Spleen (tissue), 11 donors: ENCODE measurements around the gene COL25A1. TPM values are rescaled to one million over a fixed set of nuclear protein-coding genes. Genes with fewer than 3 reads are reported as not detected.

ENCODE experiments used
- DNase-seq: peaks from one replicate; pipeline ENCODE4 v3.0.0-alpha.2; 2020
- H3K27ac ChIP-seq, 8 donors: fragments of 200-600 bp; sonication (generic) in 7 of 8; 1 replicate in 4 of 8; 2 replicates in 4 of 8; pipeline versions ENCODE4 v1.5.0 to v1.8.0; 2016 to 2021; ENCODE audit warnings: inconsistent platforms in 4 of 8, mild to moderate bottlenecking in 4 of 8, moderate library complexity in 1 of 8
- H3K27me3 ChIP-seq, 7 donors: fragments of 200-600 bp; sonication (generic) in 6 of 7; replicated peaks in 1 of 7; 1 replicate in 4 of 7; 2 replicates in 3 of 7; pipeline versions ENCODE4 v1.5.0 to v1.8.0; 2016 to 2021; ENCODE audit warnings: inconsistent platforms in 3 of 7, mild to moderate bottlenecking in 1 of 7
- H3K36me3 ChIP-seq, 6 donors: fragments of 200-600 bp; sonication (generic) in 5 of 6; 1 replicate in 4 of 6; 2 replicates in 2 of 6; pipeline versions ENCODE4 v1.5.0 to v1.8.0; 2016 to 2021; ENCODE audit warnings: inconsistent platforms in 2 of 6
- H3K4me1 ChIP-seq, 6 donors: fragments of 200-600 bp; sonication (generic) in 5 of 6; 1 replicate in 3 of 6; 2 replicates in 3 of 6; pipeline versions ENCODE4 v1.5.0 to v1.8.0; 2016 to 2021; ENCODE audit warnings: inconsistent platforms in 3 of 6
- H3K4me3 ChIP-seq, 8 donors: fragments of 200-600 bp; sonication (generic) in 7 of 8; 1 replicate in 4 of 8; 2 replicates in 4 of 8; pipeline versions ENCODE4 v1.5.0 to v1.8.0; 2016 to 2021; ENCODE audit warnings: inconsistent platforms in 4 of 8, mild to moderate bottlenecking in 4 of 8, moderate library complexity in 2 of 8
- H3K9me3 ChIP-seq, 8 donors: fragments of 200-600 bp; sonication (generic) in 7 of 8; 1 replicate in 4 of 8; 2 replicates in 4 of 8; pipeline versions ENCODE4 v1.5.0 to v1.8.0; 2016 to 2021; ENCODE audit warnings: inconsistent platforms in 4 of 8
- CTCF ChIP-seq, 11 experiments: fragments of 200-600 bp in 7 of 11; fragments of 450-650 bp in 4 of 11; sonication (generic) in 4 of 11; IDR thresholded peaks in 8 of 11; conservative IDR thresholded peaks in 3 of 11; 1 replicate in 7 of 11; 2 replicates in 4 of 11; pipeline versions ENCODE4 v1.4.0 to v1.8.0; 2016 to 2021; ENCODE audit warnings: antibody characterized with exemption in 11 of 11, inconsistent platforms in 4 of 11, mild to moderate bottlenecking in 1 of 11
- POLR2A ChIP-seq, 3 donors: fragments of 450-650 bp; IDR thresholded peaks; one replicate each; pipeline ENCODE4 v1.5.1; 2017; ENCODE audit warnings: antibody characterized with exemption in 3 of 3, mild to moderate bottlenecking in 1 of 3
- POLR2AphosphoS5 ChIP-seq, 3 donors: sonication (generic); formaldehyde crosslinking; IDR thresholded peaks; one replicate each; pipeline ENCODE4 v1.5.1; 2017; ENCODE audit warnings: antibody characterized with exemption in 3 of 3
- WGBS, 5 donors: extraction: QIAGEN DNeasy Blood & Tissue Kit in 3 of 5; methylation state at CpG; one replicate each; pipeline versions ENCODE4 v1.1.5 to v1.1.7; 2013 to 2018; 5-methylcytosine and 5-hydroxymethylcytosine counted together
- intact Hi-C: fragments of 100-400 bp; cut with DNase I; formaldehyde crosslinking; loops from one replicate; pipeline ENCODE4 v1.15.0; 2023; ENCODE audit warnings: low total_unique reads
- polyA plus RNA-seq, 3 donors: library from polyadenylated mRNA; stranded (reverse); fragments of 200-250 nt; gene quantifications; one replicate each; pipeline ENCODE4 v1.2.1, GENCODE V29; 2013
- total RNA-seq, 7 donors: library from RNA; depleted of rRNA in 3 of 7; stranded (reverse); fragments of >200 nt in 3 of 7; fragmentation: NEBNext Ultra II Directional in 4 of 7; extraction: Animal tissue kit (Norgen Biotek cat#: 25700) in 4 of 7; gene quantifications; one replicate each; pipeline versions ENCODE4 v1.1.0 to v1.2.1, GENCODE V29; 2016 to 2021
- donor health status: healthy with polysubstance abuse.
- donor health status: DM: no; HTN: no; CAD: no; lungs with moderate emphysema.
- donor health status: DM: no; HTN: no; CAD: no.
- donor health status: Bipolar disorder and iron deficiency.
- donor health status: healthy.
- donor health status: DM: no; HTN: no; CAD: no.
- donor health status: DM: yes; HTN: yes; CAD: no.

The COL25A1 gene
- total and polyA plus RNA-seq, 10 donors: 0.06 to 1.9 (median 0.57) TPM; not detected in 1

- no peaks in the 10 kb centered on the region for H3K27me3 ChIP-seq
- 23 to 49% (median 34%) methylated on average over 1 of the region's 1 CpG for whole genome bisulfite sequencing, 5 donors
- TF ChIP-seq CTCF (IDR thresholded peaks at IDR 0.05 in 8 of 11, conservative IDR thresholded peaks at IDR 0.05 in 3 of 11) (no peak), POLR2AphosphoS5 (IDR thresholded peaks at IDR 0.05) (no peak), POLR2A (IDR thresholded peaks at IDR 0.05) (no peak)
- no peak overlapping the region for H3K27ac ChIP-seq
- H3K9me3 ChIP-seq: no peaks in the 10 kb centered on the region
- no peaks in the 10 kb centered on the region for H3K36me3 ChIP-seq
- DNase-seq: no peak
- no peak overlapping the region for H3K4me3 ChIP-seq
- intact Hi-C loops: no loop called here
- no peaks in the 10 kb centered on the region for H3K4me1 ChIP-seq
Measured at GRCh38 chr4:108852691-108853090, 449.8 kb downstream of the COL25A1 start.

GRCh38 chr4:108851366-108851765 lies 451.1 kb downstream of the COL25A1 start:
- DNase-seq: no peak
- TF ChIP-seq POLR2A (IDR thresholded peaks at IDR 0.05): no peak
- no peak for TF ChIP-seq CTCF (IDR thresholded peaks at IDR 0.05 in 8 of 11, conservative IDR thresholded peaks at IDR 0.05 in 3 of 11)
- TF ChIP-seq POLR2AphosphoS5 (IDR thresholded peaks at IDR 0.05): no peak
- no peaks in the 10 kb centered on the region for H3K27me3 ChIP-seq
- no peak overlapping the region for H3K27ac ChIP-seq
- H3K36me3 ChIP-seq: no peaks in the 10 kb centered on the region
- intact Hi-C loops: no loop called here
- H3K9me3 ChIP-seq: no peaks in the 10 kb centered on the region
- no peak overlapping the region for H3K4me3 ChIP-seq
- 67 to 92% (median 85%) methylated on average over 2 of the region's 2 CpGs for WGBS, 5 donors
- no peaks in the 10 kb centered on the region for H3K4me1 ChIP-seq

GRCh38 chr4:108850219-108850649 lies 452.2 kb downstream of the COL25A1 start:
- intact Hi-C loops: no loop called here
- 77 to 97% (median 86%) methylated on average over 1 of the region's 1 CpG for WGBS, 5 donors
- Histone ChIP-seq H3K4me1 (no peaks in the 10 kb centered on the region), H3K27me3 (no peaks in the 10 kb centered on the region), H3K27ac (no peak overlapping the region), H3K4me3 (no peak overlapping the region), H3K36me3 (no peaks in the 10 kb centered on the region), H3K9me3 (no peaks in the 10 kb centered on the region)
- no peak for DNase-seq
- TF ChIP-seq CTCF (IDR thresholded peaks at IDR 0.05 in 8 of 11, conservative IDR thresholded peaks at IDR 0.05 in 3 of 11) (no peak), POLR2AphosphoS5 (IDR thresholded peaks at IDR 0.05) (no peak), POLR2A (IDR thresholded peaks at IDR 0.05) (no peak)

- Histone ChIP-seq H3K9me3 (no peaks in the 10 kb centered on the region), H3K27ac (no peak overlapping the region), H3K27me3 (no peaks in the 10 kb centered on the region), H3K4me1 (no peaks in the 10 kb centered on the region), H3K36me3 (no peaks in the 10 kb centered on the region), H3K4me3 (no peak overlapping the region)
- intact Hi-C loops: no loop called here
- DNase-seq: no peak
- 32 to 43% (median 34%) methylated on average over 3 of the region's 3 CpGs for WGBS, 5 donors
- TF ChIP-seq POLR2AphosphoS5 (IDR thresholded peaks at IDR 0.05) (no peak), CTCF (IDR thresholded peaks at IDR 0.05 in 8 of 11, conservative IDR thresholded peaks at IDR 0.05 in 3 of 11) (no peak)
Measured at GRCh38 chr4:108849611-108850168, 452.8 kb downstream of the COL25A1 start.
